Adipocyte (in vitro differentiated cells): ENCODE measurements around the gene LMF1.
A peak's percentile ranks its signal among the peaks of the same experiment; 100 is the strongest.

ENCODE experiments used
- DNase-seq: peaks from one replicate; pipeline ENCODE4 v3.0.0-alpha.2; 2015; ENCODE audit warnings: low read depth
- H3K27me3 ChIP-seq: replicated peaks from 2 replicates; pipeline ENCODE4 v1.7.0; 2013; ENCODE audit warnings: mild to moderate bottlenecking, low read length, moderate library complexity; ENCODE audit not compliant: control insufficient read depth, insufficient read depth
- H3K36me3 ChIP-seq: 2 replicates; pipeline ENCODE4 v1.7.0; 2013; ENCODE audit warnings: low read length, mild to moderate bottlenecking, moderate library complexity; ENCODE audit not compliant: control insufficient read depth, insufficient read depth, severe bottlenecking
- H3K4me1 ChIP-seq: 2 replicates; pipeline ENCODE4 v1.7.0; 2013; ENCODE audit warnings: mild to moderate bottlenecking, low read length, moderate library complexity; ENCODE audit not compliant: control insufficient read depth, insufficient read depth
- H3K4me3 ChIP-seq: 2 replicates; pipeline ENCODE4 v1.7.0; 2013; ENCODE audit warnings: mild to moderate bottlenecking, low read length, moderate library complexity
- H3K9ac ChIP-seq: 2 replicates; pipeline ENCODE4 v1.7.0; 2013; ENCODE audit warnings: mild to moderate bottlenecking, low read length, moderate library complexity
- H3K9me3 ChIP-seq: 2 replicates; pipeline ENCODE4 v1.7.0; 2013; ENCODE audit warnings: mild to moderate bottlenecking, low read length, moderate library complexity; ENCODE audit not compliant: control insufficient read depth

Gene LMF1

DNA sequence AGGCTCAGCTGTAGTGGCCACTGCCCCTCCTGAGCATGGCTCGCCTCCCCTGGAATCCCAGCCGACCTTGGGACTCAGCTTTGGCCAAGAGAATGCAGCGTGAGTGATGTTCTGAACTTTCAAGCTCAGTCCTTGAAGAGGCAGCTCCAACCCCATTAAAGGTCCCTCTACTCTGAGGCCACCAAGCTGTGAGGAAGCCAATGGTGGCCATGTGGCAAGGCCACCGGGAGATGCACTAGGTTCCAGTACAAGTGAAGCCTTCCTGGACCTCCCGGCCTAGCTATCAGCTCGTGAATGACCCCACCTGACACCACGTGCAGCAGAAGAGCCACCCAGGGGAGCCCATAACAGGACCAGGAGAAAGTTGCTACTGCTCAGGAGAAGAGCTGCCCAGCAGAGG lies 88.5 kb downstream of the LMF1 start:
- Histone ChIP-seq H3K4me1 (peaks cover 4% of the 10 kb centered on the region), H3K9ac (no peak overlapping the region), H3K27me3 (no peaks in the 10 kb centered on the region), H3K9me3 (peaks cover 23% of the 10 kb centered on the region), H3K4me3 (no peak overlapping the region), H3K36me3 (peaks cover 9% of the 10 kb centered on the region)
- DNase-seq, result no peak

DNA sequence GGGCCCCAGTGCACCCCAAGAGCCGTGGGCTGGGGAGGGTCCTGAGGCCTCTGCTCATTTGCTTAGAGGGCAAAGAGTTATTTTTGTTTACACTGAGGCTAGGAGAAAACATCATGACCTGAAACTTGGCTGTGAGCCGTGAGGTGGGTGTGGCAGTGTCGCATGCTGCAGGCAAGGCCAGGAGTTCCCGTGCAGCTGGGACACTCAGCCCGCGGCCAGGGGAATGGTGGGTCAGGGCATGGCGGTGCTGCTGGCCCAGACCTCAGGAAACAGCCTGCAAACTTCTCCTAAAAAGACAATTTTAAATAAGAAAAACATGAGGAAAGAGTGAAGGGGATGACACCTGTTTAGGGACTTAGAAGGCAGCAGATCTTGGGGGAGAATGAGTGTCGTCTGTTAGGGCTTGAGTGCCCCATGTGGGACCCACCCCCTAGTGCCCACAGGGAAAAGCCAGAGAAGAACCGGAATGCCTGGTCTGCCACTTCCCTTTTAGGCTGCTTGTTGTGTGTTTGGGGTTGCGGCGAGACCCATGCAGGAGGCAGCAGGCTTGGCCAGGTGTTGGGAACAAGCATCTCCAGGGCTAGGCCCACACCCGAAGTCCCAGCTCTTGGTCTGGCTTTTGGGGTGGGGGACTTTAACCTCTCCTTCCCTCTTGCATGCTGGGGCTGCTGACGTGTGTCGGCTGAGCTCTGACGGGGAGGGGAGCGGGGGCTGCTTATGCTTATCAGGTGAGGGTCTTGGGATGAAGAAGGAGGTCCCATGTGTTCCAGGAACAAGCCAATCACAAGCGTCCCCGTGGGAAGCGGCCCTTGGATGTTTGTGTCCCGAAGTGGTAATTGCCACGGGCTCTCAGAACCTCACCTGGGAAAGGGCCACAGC lies 89.3 kb downstream of the LMF1 start:
- Histone ChIP-seq H3K9me3 (peaks cover 23% of the 10 kb centered on the region), H3K4me1 (no peaks in the 10 kb centered on the region), H3K9ac (no peak overlapping the region), H3K4me3 (no peak overlapping the region), H3K27me3 (no peaks in the 10 kb centered on the region), H3K36me3 (peaks cover 9% of the 10 kb centered on the region)
- no peak for DNase-seq

DNA sequence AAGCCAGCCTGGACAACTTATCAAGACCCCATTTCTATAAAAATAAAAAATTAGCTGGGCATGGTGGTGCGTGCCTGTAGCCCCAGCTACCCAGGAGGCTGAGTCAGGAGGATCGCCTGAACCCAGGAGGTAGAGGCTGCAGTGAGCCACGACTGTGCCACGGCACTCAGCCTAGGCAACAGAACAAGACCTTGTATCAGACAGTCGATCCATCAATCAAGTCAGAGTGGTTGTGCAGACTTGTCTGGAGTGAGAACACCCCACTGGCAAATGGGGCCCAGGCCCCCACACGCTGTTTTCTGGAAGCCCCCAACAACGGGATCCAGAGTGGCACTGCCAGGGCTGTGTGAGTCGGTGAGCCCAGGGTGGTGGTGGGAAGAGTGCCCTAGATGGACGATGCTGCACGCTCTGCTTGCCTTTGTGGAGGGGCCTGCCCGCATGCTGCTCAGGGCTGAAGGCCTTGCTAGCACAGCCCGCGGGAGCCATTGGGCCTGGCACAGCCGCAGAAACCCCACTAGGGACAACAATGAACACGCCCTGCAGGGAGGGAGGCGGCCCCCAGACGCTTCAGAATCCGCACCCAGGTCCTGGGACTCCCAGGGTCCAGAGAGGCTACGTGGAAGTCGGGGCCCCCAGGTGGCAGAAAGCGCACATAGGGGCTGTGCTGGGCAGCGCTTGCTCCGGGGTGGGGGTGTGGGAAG lies 90.2 kb downstream of the LMF1 start:
- Histone ChIP-seq H3K4me3 (no peak overlapping the region), H3K36me3 (peaks cover 9% of the 10 kb centered on the region), H3K9ac (no peak overlapping the region), H3K9me3 (peaks cover 22% of the 10 kb centered on the region), H3K4me1 (no peaks in the 10 kb centered on the region), H3K27me3 (no peaks in the 10 kb centered on the region)
- no peak for DNase-seq

DNA sequence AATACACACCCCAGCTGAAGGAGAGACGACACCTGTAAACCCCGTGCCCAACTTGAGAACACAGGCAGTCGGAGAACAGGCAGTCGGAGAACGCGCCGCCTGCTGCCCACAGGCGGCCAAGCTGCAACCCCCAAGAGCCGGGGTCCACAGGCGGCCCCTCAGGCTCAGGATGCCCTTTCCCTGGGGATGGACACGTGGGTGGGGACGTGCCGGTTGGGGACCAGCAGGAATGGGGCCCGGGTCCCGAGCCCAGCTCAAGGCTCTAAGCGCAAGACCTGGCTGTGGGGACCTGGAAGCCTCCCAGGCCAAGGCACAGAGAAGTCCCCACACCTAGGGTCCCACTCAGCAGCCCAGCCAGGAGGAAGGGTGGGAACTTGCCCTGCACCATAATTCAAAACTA lies 90.8 kb downstream of the LMF1 start:
- H3K36me3 ChIP-seq, result peaks cover 9% of the 10 kb centered on the region
- peaks cover 16% of the 10 kb centered on the region for H3K9me3 ChIP-seq
- no peak overlapping the region for H3K9ac ChIP-seq
- no peak for DNase-seq
- H3K27me3 ChIP-seq, result no peaks in the 10 kb centered on the region
- H3K4me1 ChIP-seq, result no peaks in the 10 kb centered on the region
- H3K4me3 ChIP-seq, result no peak overlapping the region

DNA sequence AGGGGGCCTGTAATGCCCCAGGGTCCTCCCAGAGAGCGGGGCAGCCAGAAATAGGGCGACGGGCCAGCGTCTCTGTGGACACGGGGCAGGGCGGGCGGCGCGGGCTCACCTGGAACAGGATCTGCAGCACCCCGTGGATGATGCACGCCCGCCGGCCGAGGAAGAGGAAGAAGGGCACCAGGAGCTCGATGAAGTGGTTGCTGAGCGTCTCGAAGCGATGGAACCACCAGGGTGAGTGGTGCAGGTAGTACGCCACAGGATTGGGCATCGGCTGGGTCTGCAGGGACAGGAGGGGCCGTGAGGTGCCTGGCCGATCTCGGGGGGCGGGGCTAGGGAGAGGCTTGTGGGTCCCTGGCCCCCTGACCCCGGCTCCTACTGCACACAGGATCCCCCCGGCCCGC lies 91.3 kb downstream of the LMF1 start:
- DNase-seq, result no peak
- no peak overlapping the region for H3K9ac ChIP-seq
- H3K9me3 ChIP-seq, result peaks cover 11% of the 10 kb centered on the region
- no peaks in the 10 kb centered on the region for H3K27me3 ChIP-seq
- peaks cover 7% of the 10 kb centered on the region for H3K36me3 ChIP-seq
- H3K4me1 ChIP-seq, result no peaks in the 10 kb centered on the region
- no peak overlapping the region for H3K4me3 ChIP-seq

DNA sequence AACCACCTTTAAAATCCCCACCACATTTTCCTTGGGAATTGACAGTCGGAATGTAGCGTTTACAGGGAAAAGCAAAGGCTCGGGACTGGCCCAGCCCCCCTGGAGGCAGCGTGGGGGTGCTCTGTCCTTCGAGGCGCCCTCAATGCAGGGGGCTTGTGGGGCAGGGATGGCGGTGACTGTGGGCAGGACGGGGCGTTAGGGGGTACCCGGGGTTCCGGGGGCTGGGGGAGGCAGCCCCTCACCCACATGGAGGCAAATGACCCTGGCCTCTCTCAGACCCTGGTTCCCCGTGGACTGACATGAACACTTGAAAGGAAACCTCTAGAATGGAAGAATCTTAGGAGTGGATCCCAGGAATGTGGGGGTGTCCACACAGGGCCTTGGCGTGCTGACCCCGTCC lies 91.9 kb downstream of the LMF1 start:
- Histone ChIP-seq H3K9ac (no peak overlapping the region), H3K4me3 (no peak overlapping the region), H3K9me3 (peaks cover 5% of the 10 kb centered on the region), H3K27me3 (no peaks in the 10 kb centered on the region), H3K36me3 (peaks cover under 1% of the 10 kb centered on the region), H3K4me1 (no peaks in the 10 kb centered on the region)
- DNase-seq, result no peak

DNA sequence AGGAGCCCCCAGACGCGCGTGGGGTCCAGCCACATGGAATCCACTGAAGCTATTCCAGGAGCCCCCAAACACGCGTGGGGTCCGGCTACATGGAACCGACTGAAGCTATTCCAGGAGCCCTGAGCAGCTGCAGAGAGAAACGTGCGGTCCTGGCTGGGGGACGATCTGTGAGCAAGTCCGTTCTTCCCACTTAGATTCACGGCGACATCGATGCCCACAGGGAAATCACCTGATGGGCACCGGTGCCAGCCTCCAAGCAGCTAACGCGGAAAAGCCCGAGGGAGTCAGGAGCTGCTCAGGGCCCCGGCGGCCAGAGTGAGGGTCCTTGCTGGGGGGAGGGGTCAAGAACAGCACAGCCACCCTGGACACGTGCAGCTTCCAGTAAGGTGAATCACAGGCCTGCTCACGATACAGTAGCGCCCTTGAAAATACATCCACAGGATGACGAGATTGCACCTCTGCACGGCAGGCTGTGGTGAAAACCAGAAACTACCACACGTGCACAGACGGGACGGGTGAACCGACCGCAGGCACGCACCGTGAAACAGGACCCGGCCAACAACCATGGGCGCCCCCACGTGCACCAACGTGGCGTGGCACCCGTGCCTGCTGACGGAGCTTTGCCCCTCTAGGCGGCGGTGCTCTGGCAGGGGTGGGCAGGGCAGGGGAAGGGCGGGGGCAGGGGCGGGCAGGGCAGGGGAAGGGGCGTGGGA lies 92.6 kb downstream of the LMF1 start:
- Histone ChIP-seq H3K9me3 (no peaks in the 10 kb centered on the region), H3K4me1 (no peaks in the 10 kb centered on the region), H3K36me3 (peaks cover 4% of the 10 kb centered on the region), H3K9ac (no peak overlapping the region), H3K4me3 (no peak overlapping the region), H3K27me3 (no peaks in the 10 kb centered on the region)
- DNase-seq, result peak; percentile 36

DNA sequence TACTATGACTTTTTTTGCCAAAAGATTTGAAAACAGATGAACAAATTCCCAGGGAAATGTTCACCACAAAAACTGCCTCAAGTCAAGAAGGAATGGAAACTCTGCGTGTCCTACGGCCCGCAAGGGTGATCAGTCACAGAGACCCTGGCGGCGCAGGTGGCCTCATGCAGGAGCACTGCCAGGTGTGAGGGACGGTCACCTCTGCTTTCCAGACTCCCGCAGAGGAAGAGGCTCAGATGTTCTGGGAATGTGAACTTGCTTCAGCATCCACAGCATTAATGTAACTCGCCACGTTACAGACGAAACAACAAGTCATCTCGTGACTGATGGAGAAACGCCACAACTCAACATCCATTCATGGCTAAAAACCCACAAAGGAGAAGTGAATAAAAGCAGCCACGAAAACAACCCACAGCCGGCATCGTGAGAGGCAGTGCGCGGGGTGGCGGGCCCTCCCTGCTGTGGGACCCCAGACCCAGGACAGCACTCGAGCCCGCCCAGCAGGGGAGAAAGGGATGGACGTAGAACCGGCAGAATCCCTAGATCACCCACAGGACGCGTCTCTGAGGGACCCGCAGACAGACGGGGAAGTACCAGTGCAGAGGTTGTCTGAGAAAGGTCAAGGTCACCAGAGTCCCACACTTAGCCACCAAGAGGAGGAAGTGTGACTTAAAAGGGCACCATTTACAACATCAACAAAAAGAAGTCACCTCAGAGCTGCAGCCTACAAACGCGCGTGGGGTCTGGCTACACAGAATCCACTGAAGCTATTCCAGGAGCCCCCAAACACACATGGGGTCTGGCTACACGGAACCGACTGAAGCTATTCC lies 93.3 kb downstream of the LMF1 start:
- Histone ChIP-seq H3K36me3 (peaks cover 8% of the 10 kb centered on the region), H3K9me3 (no peaks in the 10 kb centered on the region), H3K27me3 (no peaks in the 10 kb centered on the region), H3K9ac (no peak overlapping the region), H3K4me3 (no peak overlapping the region), H3K4me1 (no peaks in the 10 kb centered on the region)
- DNase-seq, result no peak

DNA sequence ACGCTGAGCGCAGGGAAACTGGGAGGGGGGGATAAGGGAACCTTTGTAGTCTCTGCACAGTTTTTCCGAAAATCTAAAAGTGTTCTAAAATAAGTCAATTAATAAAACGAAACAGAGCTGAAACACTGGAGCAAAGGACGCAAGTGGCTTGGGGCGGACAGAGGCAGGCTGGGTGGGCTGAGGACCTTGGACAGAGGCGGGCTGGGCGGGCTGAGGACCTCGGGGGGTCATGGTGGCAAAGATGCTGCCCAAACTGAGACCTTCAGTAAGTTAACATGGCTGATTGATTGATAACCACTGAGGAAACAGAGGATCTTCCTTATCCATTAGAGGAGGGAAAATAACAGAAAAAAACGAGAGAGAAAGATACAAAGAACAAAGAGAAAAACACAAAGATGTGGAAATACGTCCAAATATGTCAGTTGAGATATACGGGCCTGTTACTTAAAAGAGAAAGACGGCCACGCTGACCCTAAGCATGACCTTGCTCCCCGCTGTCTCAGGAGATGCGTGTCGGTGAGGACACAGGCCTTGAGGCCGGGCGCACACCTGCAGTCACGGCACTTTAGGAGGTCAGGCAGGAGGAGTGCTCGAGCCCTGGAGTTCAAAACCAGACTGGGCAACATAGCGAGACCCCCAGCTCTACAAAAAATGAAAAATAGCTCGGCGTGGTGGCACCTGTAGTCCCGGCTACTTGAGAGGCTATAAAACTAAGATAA lies 94.1 kb downstream of the LMF1 start:
- no peak for DNase-seq
- no peak overlapping the region for H3K9ac ChIP-seq
- H3K36me3 ChIP-seq, result peaks cover 8% of the 10 kb centered on the region

DNA sequence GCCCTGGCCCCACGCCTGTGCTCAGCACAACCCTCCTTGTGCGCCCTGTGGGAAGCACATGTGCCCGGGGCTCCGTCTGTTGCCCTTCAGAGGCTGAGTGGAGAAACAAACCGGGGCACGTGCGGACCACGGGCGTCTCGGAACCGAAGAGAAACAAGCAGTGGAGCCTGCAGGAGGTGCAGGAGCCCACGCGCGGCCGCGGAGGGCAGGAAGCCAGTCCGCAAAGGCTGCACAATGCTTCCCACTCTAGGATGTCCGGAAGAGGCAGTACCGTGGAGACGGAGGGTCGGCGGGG lies 94.8 kb downstream of the LMF1 start:
- Histone ChIP-seq H3K4me1 (no peaks in the 10 kb centered on the region), H3K4me3 (no peak overlapping the region), H3K27me3 (no peaks in the 10 kb centered on the region), H3K36me3 (peaks cover 8% of the 10 kb centered on the region), H3K9ac (no peak overlapping the region), H3K9me3 (no peaks in the 10 kb centered on the region)
- no peak for DNase-seq

More for the DNA sequence above, 94.1 kb downstream of the LMF1 start:
- Histone ChIP-seq H3K27me3 (no peaks in the 10 kb centered on the region), H3K4me3 (no peak overlapping the region), H3K9me3 (no peaks in the 10 kb centered on the region), H3K4me1 (no peaks in the 10 kb centered on the region)
